Left hindlimb (tissue), 1 donor: ENCODE results near the gene LDB2.
"Not testable (repeated sequence)": the region's sequence is repeated elsewhere in the genome, so short reads cannot be mapped to it uniquely, and the experiment has no call there.

Source experiments
- DNase-seq: peaks from one replicate; pipeline ENCODE4 v3.0.0-alpha.2; 2018

The LDB2 gene

GRCh38 chr4:16897991-16898827, at the start of gene LDB2:
Gene LDB2 (minus strand): TSS chr4:16898645.
- peak; percentile 92 for DNase-seq

- no peak for DNase-seq
Observed at GRCh38 chr4:16942491-16942890, 44.0 kb upstream of the LDB2 start.

DNA sequence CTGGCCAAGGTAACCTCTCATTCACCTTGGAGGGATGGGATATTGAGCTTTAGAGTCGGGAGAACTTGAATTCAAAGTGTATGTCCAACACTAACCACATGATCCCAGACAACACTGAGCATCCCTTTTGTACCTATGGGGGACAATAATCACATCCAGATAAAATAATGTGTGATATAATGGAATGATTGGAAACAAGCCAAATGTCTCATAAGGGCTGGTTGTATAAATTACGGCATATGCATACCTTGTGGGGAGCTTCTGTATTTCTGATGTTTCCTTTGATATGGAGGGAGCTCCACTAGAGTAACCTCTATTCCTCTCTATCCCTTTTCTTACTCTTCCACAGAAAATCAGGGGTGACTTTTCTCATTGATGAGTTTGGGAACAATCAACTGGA, 40.7 kb upstream of the LDB2 start:
- no peak for DNase-seq

DNA sequence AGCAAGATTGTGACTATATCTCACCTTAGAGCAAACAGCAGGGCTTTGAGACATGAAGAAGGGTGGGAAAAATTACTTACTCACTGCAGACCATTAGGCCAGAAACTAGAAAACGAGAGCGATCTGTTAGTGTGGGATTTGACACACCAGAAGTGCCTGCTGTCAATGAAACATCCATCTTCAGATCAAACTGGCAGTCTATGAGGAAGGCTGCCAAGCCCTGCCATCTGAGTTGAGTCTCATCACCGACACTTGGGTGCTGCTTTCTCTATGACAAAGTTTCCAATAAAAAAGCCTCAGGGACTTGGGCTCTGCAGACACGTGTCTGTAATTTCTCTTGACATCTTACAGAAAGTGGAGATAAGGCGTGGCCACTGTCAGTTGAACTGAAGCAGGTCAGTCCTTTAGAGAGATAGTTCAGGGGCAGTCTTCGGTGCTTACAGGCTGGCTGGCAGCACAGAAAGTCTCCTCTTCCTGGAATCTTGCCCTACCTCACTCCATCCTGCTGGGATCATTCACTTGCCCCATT, 40.1 kb upstream of the LDB2 start:
- DNase-seq, result no peak

DNA sequence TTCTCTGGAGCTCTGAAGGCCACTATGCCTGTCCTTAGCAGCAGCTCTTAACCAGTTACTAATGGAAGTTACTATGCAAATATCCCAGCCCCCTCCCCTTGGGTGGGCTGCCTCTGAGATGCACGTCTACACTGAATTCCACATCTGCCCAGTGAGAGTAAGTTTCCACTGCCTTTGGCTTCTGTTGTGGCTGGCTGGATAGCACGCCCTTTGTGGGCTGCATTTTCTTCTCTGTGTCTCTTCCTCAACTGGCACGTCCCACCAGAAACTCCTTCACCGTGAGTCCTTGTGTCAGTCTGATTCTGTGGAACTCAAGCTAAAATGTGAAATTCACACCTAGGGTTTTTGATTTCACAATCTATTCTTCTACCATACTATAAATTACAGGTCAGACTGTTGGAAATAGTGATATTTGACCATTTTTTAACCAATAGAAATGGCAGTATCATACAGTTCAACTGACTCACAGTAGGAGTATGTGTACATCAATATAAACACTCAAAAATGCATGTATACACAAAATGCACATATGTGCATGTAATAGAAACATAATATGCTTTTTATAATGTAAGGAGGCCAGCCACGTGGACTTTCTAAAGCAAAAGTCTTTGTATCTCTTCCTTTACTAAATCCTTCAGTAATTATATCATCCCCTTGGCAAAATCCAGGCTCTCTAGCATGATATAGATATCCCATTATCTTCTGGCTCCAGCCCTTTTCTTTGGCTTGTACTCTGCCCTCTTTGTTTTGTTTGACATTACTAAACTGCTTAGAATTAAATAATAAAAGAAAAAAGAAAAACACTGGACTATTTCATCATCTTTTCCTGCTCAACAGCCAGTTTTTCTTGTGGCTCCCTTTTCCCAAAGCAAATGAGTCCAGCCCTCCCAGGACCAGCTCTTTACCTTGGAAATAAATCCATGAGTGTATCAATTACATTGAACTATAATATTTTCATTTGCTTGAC, 33.2 kb upstream of the LDB2 start:
- no peak for DNase-seq

- DNase-seq, result no peak
Observed at GRCh38 chr4:16926214-16926613, 27.8 kb upstream of the LDB2 start.

- not testable (repeated sequence) for DNase-seq
Observed at GRCh38 chr4:16918716-16919115, 20.3 kb upstream of the LDB2 start.

DNA sequence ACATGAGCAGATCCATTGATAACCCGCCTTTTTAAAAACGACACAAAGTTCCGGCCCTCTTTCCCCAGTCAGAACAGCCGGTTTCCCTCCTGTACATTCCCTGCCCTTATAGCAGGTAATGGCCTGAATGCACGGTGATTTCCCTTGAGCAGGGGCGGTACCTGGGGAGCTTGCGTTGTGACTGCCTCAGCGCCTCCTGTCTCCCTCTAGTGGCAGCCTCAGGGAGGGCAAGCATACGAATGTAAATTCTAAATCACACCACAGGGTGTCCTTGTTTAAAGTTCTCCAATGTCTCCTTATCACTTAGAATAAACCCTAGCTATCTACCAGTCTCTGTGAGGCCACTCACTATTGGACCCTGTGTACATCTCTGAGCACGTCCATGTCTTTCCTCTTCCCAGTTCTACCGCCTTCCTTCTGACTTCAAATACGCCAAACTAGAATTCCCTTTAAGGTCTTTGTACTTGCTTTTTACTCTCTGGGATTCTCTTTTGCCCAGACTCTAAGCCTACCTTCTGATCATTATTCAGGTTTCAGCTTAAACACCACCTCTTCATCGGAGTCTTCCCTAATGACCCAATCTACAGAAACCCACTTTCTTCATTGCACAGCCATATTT, 18.4 kb upstream of the LDB2 start:
- DNase-seq, result no peak

GRCh38 chr4:16916031-16916430, 17.6 kb upstream of the LDB2 start:
- no peak for DNase-seq

- DNase-seq, result no peak
Observed at GRCh38 chr4:16914208-16914607, 15.8 kb upstream of the LDB2 start.

DNA sequence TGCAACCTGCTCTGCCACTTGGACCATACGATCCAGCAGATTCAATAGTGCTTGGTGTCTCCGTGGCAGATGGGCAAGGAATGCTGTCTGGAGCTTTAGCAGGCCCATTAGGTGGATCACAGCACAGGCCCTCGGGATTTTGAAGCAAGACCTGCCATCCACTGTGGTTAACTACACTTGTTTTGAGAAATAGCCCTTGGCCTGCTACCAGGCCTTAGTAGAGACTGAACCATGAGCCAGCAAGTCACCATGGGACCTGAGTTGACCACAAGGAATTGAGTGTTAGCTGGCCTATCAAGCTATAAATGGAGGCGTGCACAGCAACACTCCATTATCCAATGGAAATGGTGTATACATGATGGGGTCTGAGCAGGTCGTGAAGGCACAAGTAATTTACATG, 14.5 kb upstream of the LDB2 start:
- DNase-seq, result no peak

GRCh38 chr4:16909281-16909680, 10.8 kb upstream of the LDB2 start:
- no peak for DNase-seq

GRCh38 chr4:16908377-16909021, 10.1 kb upstream of the LDB2 start:
- no peak for DNase-seq

- DNase-seq, result no peak
Observed at GRCh38 chr4:16900325-16900724, 1.9 kb upstream of the LDB2 start.

GRCh38 chr4:16896881-16897750, 1.3 kb downstream of the LDB2 start:
- DNase-seq, result no peak

DNA sequence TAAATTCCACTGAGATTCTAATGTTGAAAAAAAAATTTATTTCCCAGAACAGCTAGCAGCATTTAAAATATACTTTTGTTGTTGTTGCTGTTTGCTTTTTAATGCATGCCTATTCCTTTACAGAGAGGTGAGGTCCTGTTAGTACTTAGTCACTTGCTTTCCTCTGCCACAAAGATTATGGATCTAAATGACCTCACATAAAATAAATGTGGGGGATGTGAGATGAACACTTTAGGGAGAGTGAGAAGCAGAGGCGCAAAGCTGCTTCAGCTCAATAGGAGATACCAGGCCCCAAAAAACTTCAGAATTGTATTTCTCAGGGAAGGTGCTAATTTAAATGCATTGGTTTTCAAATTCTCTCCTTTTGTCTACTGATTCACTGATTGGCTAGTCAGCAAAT, 4.0 kb downstream of the LDB2 start:
- no peak for DNase-seq

GRCh38 chr4:16893141-16893651, 5.2 kb downstream of the LDB2 start:
- no peak for DNase-seq

GRCh38 chr4:16890651-16891050, 7.8 kb downstream of the LDB2 start:
- no peak for DNase-seq

DNA sequence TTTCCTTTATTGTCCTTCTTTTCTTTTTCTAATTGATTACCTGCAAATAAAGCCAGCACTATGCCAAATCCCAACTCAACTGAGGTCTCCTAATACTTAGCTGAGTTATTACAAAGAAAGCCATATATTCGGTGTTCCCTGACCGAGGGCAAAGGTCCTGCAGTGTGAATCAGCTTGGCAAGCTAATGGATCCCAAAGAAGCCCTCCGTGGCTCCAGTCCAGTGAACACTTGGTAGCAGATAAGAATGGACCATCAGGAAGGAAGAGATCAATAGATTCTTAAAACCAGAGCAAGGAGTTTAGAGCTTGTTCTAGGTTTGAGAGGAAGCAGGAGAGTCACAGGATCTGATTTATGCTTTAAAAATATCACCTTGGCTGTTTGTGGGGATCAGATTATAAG, 8.5 kb downstream of the LDB2 start:
- no peak for DNase-seq

DNA sequence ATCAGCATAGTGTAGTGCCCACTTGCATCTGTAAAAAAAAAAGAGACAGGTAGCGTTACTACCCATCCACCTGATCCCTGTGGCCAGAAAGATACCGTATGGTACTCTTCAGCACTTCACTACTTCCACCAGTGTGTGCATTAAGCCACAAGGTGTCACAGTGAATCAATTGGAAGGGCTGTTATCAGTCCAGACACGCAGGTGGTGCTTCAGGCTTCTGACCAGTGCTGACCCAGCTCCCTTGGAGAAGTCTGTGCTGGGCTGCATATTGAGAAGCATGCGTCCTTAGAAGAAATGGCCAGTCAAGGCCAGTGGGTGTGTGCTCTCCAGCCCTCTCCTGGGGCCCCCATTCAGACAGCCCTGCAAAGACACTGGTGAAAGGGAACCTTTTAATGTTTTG, 10.6 kb downstream of the LDB2 start:
- no peak for DNase-seq
